ENCODE data around the gene MST1R.

MST1R gene

GRCh38 chr3:49868862-49869466 lies 34.7 kb downstream of the MST1R start:
- no peak for TF ChIP-seq Cebpa-rat (IDR thresholded peaks at IDR 0.05)
- no peak overlapping the region for H3K27ac ChIP-seq
- peaks cover 32% of the 10 kb centered on the region for H4K20me1 ChIP-seq
- no peaks in the 10 kb centered on the region for H3K9me3 ChIP-seq
- H3K36me3 ChIP-seq: no peaks in the 10 kb centered on the region
- peaks cover 35% of the 10 kb centered on the region for H3K27me3 ChIP-seq
- H3K4me1 ChIP-seq: peaks cover 53% of the 10 kb centered on the region
- peak overlapping the region; percentile 63 for H3K4me3 ChIP-seq
- H3K4me2 ChIP-seq: peak overlapping the region; percentile 95
- H3K9ac ChIP-seq: no peak overlapping the region

GRCh38 chr3:49867871-49868321 lies 35.8 kb downstream of the MST1R start:
- TF ChIP-seq Cebpa-rat (IDR thresholded peaks at IDR 0.05): no peak
- peaks cover 35% of the 10 kb centered on the region for H3K27me3 ChIP-seq
- no peak overlapping the region for H3K4me3 ChIP-seq
- no peaks in the 10 kb centered on the region for H3K9me3 ChIP-seq
- H3K36me3 ChIP-seq: no peaks in the 10 kb centered on the region
- peaks cover 48% of the 10 kb centered on the region for H3K4me1 ChIP-seq
- H3K9ac ChIP-seq: no peak overlapping the region
- H3K27ac ChIP-seq: no peak overlapping the region
- H3K4me2 ChIP-seq: 0 out of 2 replicates have a peak overlapping the region, but pooled peaks have one; percentile 26
- H4K20me1 ChIP-seq: peaks cover 32% of the 10 kb centered on the region

GRCh38 chr3:49867400-49867799 lies 36.3 kb downstream of the MST1R start:
- H3K27ac ChIP-seq: no peak overlapping the region
- no peak for TF ChIP-seq Cebpa-rat (IDR thresholded peaks at IDR 0.05)
- peaks cover 45% of the 10 kb centered on the region for H3K4me1 ChIP-seq
- H4K20me1 ChIP-seq: peaks cover 32% of the 10 kb centered on the region
- H3K4me3 ChIP-seq: no peak overlapping the region
- no peak overlapping the region for H3K9ac ChIP-seq
- no peak overlapping the region for H3K4me2 ChIP-seq
- no peaks in the 10 kb centered on the region for H3K9me3 ChIP-seq
- H3K36me3 ChIP-seq: no peaks in the 10 kb centered on the region
- peaks cover 35% of the 10 kb centered on the region for H3K27me3 ChIP-seq

GRCh38 chr3:49865198-49865784 lies 38.4 kb downstream of the MST1R start:
- Histone ChIP-seq H3K27me3 (peaks cover 25% of the 10 kb centered on the region), H3K4me2 (no peak overlapping the region), H3K36me3 (no peaks in the 10 kb centered on the region), H3K4me3 (no peak overlapping the region), H4K20me1 (peaks cover 29% of the 10 kb centered on the region), H3K9ac (no peak overlapping the region), H3K4me1 (peaks cover 31% of the 10 kb centered on the region), H3K9me3 (no peaks in the 10 kb centered on the region), H3K27ac (no peak overlapping the region)
- TF ChIP-seq Cebpa-rat (IDR thresholded peaks at IDR 0.05): no peak

GRCh38 chr3:49864505-49864904 lies 39.2 kb downstream of the MST1R start:
- H3K27me3 ChIP-seq: peaks cover 17% of the 10 kb centered on the region
- peaks cover 23% of the 10 kb centered on the region for H3K4me1 ChIP-seq
- no peak overlapping the region for H3K27ac ChIP-seq
- H4K20me1 ChIP-seq: peaks cover 22% of the 10 kb centered on the region
- H3K4me3 ChIP-seq: no peak overlapping the region
- no peak overlapping the region for H3K9ac ChIP-seq
- no peaks in the 10 kb centered on the region for H3K9me3 ChIP-seq
- H3K4me2 ChIP-seq: no peak overlapping the region
- TF ChIP-seq Cebpa-rat (IDR thresholded peaks at IDR 0.05): no peak
- H3K36me3 ChIP-seq: no peaks in the 10 kb centered on the region

- H4K20me1 ChIP-seq: no peaks in the 10 kb centered on the region
- H3K36me3 ChIP-seq: no peaks in the 10 kb centered on the region
- no peaks in the 10 kb centered on the region for H3K9me3 ChIP-seq
- no peak overlapping the region for H3K4me2 ChIP-seq
- no peak overlapping the region for H3K9ac ChIP-seq
- H3K27ac ChIP-seq: no peak overlapping the region
- TF ChIP-seq Cebpa-rat (IDR thresholded peaks at IDR 0.05): no peak
- no peaks in the 10 kb centered on the region for H3K27me3 ChIP-seq
- H3K4me1 ChIP-seq: peaks cover 37% of the 10 kb centered on the region
- no peak overlapping the region for H3K4me3 ChIP-seq
These were observed 43.9 kb downstream of the MST1R start for GRCh38 chr3:49859576-49860305.

GRCh38 chr3:49856181-49857005 lies 47.3 kb downstream of the MST1R start, which contains the start of gene TRAIP:
TSS of gene TRAIP (minus strand) at chr3:49856564. CDS start at chr3:49856453, 111 bp downstream.
- Histone ChIP-seq H3K27ac (peak within 1 kb of the TSS; percentile 51; the same call in 1 of the 2 replicates), H4K20me1 (no peaks in the 10 kb centered on the region), H3K36me3 (no peaks in the 10 kb centered on the region), H3K4me2 (peak within 1 kb of the TSS; percentile 91), H3K4me1 (peaks cover 39% of the 10 kb centered on the region), H3K4me3 (peak within 1 kb of the TSS; percentile 76), H3K9me3 (no peaks in the 10 kb centered on the region), H3K27me3 (no peaks in the 10 kb centered on the region), H3K9ac (peak within 1 kb of the TSS; percentile 77)
- no peak for TF ChIP-seq Cebpa-rat (IDR thresholded peaks at IDR 0.05)

GRCh38 chr3:49855662-49856061 lies 48.0 kb downstream of the MST1R start:
- peak overlapping the region; percentile 91 for H3K4me2 ChIP-seq
- no peaks in the 10 kb centered on the region for H4K20me1 ChIP-seq
- peak overlapping the region; percentile 51; the same call in 1 of the 2 replicates for H3K27ac ChIP-seq

GRCh38 chr3:49845694-49846093 lies 58.0 kb downstream of the MST1R start:
- Histone ChIP-seq H3K9ac (0 out of 2 replicates have a peak overlapping the region, but pooled peaks have one; percentile 0), H3K27ac (no peak overlapping the region), H3K36me3 (peaks cover 74% of the 10 kb centered on the region), H3K4me3 (no peak overlapping the region), H3K4me2 (no peak overlapping the region), H3K27me3 (no peaks in the 10 kb centered on the region; the same call in 1 of the 2 replicates), H3K4me1 (peaks cover 13% of the 10 kb centered on the region), H4K20me1 (no peaks in the 10 kb centered on the region), H3K9me3 (no peaks in the 10 kb centered on the region)
- TF ChIP-seq Cebpa-rat (IDR thresholded peaks at IDR 0.05): no peak

More at GRCh38 chr3:49855662-49856061, 48.0 kb downstream of the MST1R start:
- H3K36me3 ChIP-seq: peaks cover 3% of the 10 kb centered on the region; the same call in 1 of the 2 replicates
- H3K4me1 ChIP-seq: peaks cover 39% of the 10 kb centered on the region
- H3K9me3 ChIP-seq: no peaks in the 10 kb centered on the region
- H3K4me3 ChIP-seq: peak overlapping the region; percentile 76
- no peaks in the 10 kb centered on the region for H3K27me3 ChIP-seq
- H3K9ac ChIP-seq: peak overlapping the region; percentile 77
- no peak for TF ChIP-seq Cebpa-rat (IDR thresholded peaks at IDR 0.05)
